ENCODE data around the gene CCNK.

CCNK gene

DNA sequence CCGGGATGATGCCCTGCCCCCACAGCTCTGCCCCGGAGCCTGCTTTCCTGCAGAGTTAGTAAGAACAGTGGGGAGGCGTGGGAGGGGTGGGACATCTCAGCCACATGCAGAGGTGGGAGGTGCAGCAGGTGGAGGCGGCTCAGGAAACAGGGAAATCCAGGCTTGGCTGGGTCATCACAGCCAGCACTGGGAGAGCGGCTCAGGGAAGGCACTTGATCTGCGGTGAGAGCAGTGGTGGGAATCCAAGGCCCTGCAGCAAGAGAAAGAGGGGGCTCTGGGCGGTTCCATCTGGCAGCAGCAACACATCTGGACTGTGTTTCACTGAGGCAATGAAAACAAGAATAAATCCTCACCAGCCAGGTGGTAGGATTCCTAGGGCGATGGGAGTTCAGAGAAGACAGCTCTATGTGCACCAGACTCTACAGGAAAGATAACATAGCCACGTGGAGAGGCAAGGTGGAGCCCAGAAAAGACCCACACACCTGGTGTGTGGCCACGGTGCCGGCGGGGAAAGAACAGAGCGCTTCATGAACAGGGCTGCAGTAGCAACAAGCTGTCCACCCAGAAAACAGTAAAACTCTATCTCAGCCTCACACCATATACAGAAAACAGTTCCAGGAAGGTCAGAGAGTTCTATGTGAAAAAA, 65.1 kb downstream of the CCNK start:
- H4K20me1 ChIP-seq (ENCODE audit: insufficient read depth, low read length, poor library complexity, severe bottlenecking) = peaks cover 3% of the 10 kb centered on the region
- H3K4me2 ChIP-seq (ENCODE audit: low read depth, low read length, poor library complexity, severe bottlenecking) = no peak overlapping the region
- TF ChIP-seq, protein P1, sequence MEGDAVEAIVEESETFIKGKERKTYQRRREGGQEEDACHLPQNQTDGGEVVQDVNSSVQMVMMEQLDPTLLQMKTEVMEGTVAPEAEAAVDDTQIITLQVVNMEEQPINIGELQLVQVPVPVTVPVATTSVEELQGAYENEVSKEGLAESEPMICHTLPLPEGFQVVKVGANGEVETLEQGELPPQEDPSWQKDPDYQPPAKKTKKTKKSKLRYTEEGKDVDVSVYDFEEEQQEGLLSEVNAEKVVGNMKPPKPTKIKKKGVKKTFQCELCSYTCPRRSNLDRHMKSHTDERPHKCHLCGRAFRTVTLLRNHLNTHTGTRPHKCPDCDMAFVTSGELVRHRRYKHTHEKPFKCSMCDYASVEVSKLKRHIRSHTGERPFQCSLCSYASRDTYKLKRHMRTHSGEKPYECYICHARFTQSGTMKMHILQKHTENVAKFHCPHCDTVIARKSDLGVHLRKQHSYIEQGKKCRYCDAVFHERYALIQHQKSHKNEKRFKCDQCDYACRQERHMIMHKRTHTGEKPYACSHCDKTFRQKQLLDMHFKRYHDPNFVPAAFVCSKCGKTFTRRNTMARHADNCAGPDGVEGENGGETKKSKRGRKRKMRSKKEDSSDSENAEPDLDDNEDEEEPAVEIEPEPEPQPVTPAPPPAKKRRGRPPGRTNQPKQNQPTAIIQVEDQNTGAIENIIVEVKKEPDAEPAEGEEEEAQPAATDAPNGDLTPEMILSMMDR (conservative IDR thresholded peaks at IDR 0.05; ENCODE audit: low read length) = no peak
- TF ChIP-seq EZH2phosphoT487 (IDR thresholded peaks at IDR 0.05; ENCODE audit: borderline replicate concordance) = no peak
- H3K79me2 ChIP-seq (ENCODE audit: insufficient read depth, low read length) = peaks cover 53% of the 10 kb centered on the region; the same call in 1 of the 2 replicates
- no peak overlapping the region for H3K4me3 ChIP-seq (ENCODE audit: low read length, poor library complexity, severe bottlenecking)
- H3K9me2 ChIP-seq (replicated peaks; ENCODE audit: low read depth, low read length) = no peaks in the 10 kb centered on the region
- no peaks in the 10 kb centered on the region for H3K36me3 ChIP-seq (ENCODE audit: insufficient read depth, low read length)
- peaks cover 13% of the 10 kb centered on the region for H3K4me1 ChIP-seq (ENCODE audit: insufficient read depth, low read length, poor library complexity, severe bottlenecking)
- H3K9me3 ChIP-seq (ENCODE audit: insufficient read depth, low read depth, low read length) = no peaks in the 10 kb centered on the region
- no peak overlapping the region for H2AFZ ChIP-seq (ENCODE audit: low read length)
- H3K9ac ChIP-seq (ENCODE audit: low read depth, low read length, poor library complexity, severe bottlenecking) = no peak overlapping the region
- no peaks in the 10 kb centered on the region for H3K27me3 ChIP-seq (ENCODE audit: insufficient read depth, low read length, poor library complexity, severe bottlenecking)
- no peaks in the 10 kb centered on the region for H3F3A ChIP-seq (ENCODE audit: low read depth)

DNA sequence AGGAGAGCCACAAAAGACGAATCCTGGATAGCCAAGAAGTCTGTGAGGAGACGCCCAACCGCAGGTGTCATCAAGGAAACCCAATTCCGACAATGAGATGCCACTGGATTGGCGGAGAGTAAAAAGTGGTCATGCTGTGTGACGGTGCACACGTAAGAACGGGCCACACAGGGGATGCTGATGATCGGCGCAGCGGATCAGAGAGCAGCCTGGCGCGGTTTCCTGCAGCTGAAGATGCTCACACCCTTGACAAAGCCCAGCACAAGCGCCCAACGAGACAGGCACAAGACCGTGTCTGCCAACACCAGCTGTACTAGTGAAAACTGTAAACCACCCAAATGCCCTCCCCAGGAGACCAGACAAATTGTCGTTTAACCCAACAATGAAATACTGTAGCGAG, 67.0 kb downstream of the CCNK start:
- no peak overlapping the region for H3K4me2 ChIP-seq (ENCODE audit: low read depth, low read length, poor library complexity, severe bottlenecking)
- TF ChIP-seq, protein P1 (conservative IDR thresholded peaks at IDR 0.05; ENCODE audit: low read length) = no peak
- no peak for TF ChIP-seq EZH2phosphoT487 (IDR thresholded peaks at IDR 0.05; ENCODE audit: borderline replicate concordance)
- no peaks in the 10 kb centered on the region for H3K9me2 ChIP-seq (replicated peaks; ENCODE audit: low read depth, low read length)
- H3K27me3 ChIP-seq (ENCODE audit: insufficient read depth, low read length, poor library complexity, severe bottlenecking) = no peaks in the 10 kb centered on the region
- H4K20me1 ChIP-seq (ENCODE audit: insufficient read depth, low read length, poor library complexity, severe bottlenecking) = no peaks in the 10 kb centered on the region
- no peaks in the 10 kb centered on the region for H3K4me1 ChIP-seq (ENCODE audit: insufficient read depth, low read length, poor library complexity, severe bottlenecking)
- no peaks in the 10 kb centered on the region for H3K9me3 ChIP-seq (ENCODE audit: insufficient read depth, low read depth, low read length)
- no peak overlapping the region for H3K9ac ChIP-seq (ENCODE audit: low read depth, low read length, poor library complexity, severe bottlenecking)
- no peak overlapping the region for H3K4me3 ChIP-seq (ENCODE audit: low read length, poor library complexity, severe bottlenecking)
- H3K36me3 ChIP-seq (ENCODE audit: insufficient read depth, low read length) = no peaks in the 10 kb centered on the region
- no peaks in the 10 kb centered on the region for H3F3A ChIP-seq (ENCODE audit: low read depth)
- H2AFZ ChIP-seq (ENCODE audit: low read length) = no peak overlapping the region
- H3K79me2 ChIP-seq (ENCODE audit: insufficient read depth, low read length) = peaks cover 58% of the 10 kb centered on the region; the same call in 1 of the 2 replicates

DNA sequence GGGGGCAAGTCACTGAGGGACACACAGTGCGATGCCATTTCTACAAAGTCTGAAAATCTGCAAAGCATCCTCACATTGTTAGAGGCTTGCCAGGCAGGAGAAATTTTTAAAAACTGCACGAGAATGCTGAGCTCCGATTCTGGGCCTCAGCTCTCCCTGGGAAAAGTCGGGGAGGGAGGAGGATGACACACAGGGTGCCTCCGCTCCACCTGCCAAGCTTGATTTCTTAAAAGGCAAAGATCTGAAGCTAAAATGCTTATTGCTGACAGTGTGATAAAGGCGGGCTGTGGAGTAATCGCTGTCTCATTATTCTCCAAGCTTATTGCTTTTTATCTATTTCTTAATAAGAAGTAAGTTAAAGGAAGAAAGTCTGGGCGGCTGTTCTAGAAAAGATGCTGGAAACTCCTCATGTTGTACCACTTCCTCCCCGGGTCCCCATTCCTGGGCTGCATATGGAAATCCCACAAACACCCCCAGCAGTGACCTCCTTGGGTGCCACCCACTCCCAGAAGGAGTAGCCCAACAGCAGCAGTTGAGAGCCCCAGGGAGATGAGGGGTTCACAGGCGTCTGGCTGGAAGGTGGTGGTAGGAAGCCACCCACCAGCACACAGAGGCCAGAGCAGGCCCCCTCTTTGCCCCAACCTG, 67.8 kb downstream of the CCNK start:
- Histone ChIP-seq H3K4me1 (ENCODE audit: insufficient read depth, low read length, poor library complexity, severe bottlenecking) (no peaks in the 10 kb centered on the region), H3K4me2 (ENCODE audit: low read depth, low read length, poor library complexity, severe bottlenecking) (no peak overlapping the region)

More for the DNA sequence above, 67.8 kb downstream of the CCNK start:
- H3F3A ChIP-seq (ENCODE audit: low read depth) = no peaks in the 10 kb centered on the region
- H3K79me2 ChIP-seq (ENCODE audit: insufficient read depth, low read length) = peaks cover 51% of the 10 kb centered on the region; the same call in 1 of the 2 replicates
- no peak overlapping the region for H3K4me3 ChIP-seq (ENCODE audit: low read length, poor library complexity, severe bottlenecking)
- no peaks in the 10 kb centered on the region for H3K27me3 ChIP-seq (ENCODE audit: insufficient read depth, low read length, poor library complexity, severe bottlenecking)
- TF ChIP-seq, protein P1 (conservative IDR thresholded peaks at IDR 0.05; ENCODE audit: low read length) = no peak
- TF ChIP-seq EZH2phosphoT487 (IDR thresholded peaks at IDR 0.05; ENCODE audit: borderline replicate concordance) = no peak
- no peaks in the 10 kb centered on the region for H3K9me2 ChIP-seq (replicated peaks; ENCODE audit: low read depth, low read length)
- H3K9me3 ChIP-seq (ENCODE audit: insufficient read depth, low read depth, low read length) = no peaks in the 10 kb centered on the region
- no peaks in the 10 kb centered on the region for H4K20me1 ChIP-seq (ENCODE audit: insufficient read depth, low read length, poor library complexity, severe bottlenecking)
- no peaks in the 10 kb centered on the region for H3K36me3 ChIP-seq (ENCODE audit: insufficient read depth, low read length)
- H2AFZ ChIP-seq (ENCODE audit: low read length) = no peak overlapping the region
- no peak overlapping the region for H3K9ac ChIP-seq (ENCODE audit: low read depth, low read length, poor library complexity, severe bottlenecking)

Measured in Loucy (cell line).